ENCODE measurements around the gene SLC8A2.

SLC8A2 gene

DNA sequence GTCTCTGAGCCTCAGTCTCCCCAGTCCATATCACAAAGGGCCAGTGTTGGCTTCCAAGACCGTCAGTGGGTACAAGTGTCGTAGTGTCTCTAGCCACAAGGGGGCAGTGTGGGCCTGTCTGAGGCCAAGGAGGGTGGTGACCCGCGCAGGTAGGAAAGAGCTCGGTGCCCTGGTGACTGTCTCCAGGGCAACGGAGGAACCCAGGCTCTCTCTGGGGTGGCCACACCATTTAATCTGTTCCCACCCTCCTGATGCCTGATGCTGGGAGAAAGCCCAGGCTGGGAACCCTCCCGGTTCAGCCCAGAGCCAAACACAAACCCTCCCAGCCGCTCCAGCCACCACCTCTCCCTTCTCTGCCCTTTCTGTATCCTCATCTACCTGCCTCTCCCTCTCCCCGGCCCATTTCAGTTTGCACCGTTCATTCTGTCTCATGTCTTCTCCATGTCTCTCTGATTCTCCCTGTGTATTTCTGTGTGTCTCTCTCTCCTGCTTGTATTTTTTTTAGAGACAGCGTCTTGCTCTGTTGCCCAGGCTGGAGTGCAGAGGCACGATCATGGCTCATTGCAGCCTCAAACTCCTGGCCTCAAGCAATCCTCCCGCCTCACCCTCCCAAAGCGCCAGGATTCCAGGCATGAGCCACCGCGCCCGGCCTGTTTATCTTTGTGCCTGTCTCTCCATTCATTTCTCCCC is 34.8 kb downstream of the SLC8A2 start:
- DNase-seq, result peak; percentile 52 to 97 (median 82)
- intact Hi-C loops (cut with DNase I), result loop anchor here (2.0 to 10.0 kb wide), 3 partner anchors 78 to 262 kb away; partner anchors contain the start of genes BICRA and NAPA

DNA sequence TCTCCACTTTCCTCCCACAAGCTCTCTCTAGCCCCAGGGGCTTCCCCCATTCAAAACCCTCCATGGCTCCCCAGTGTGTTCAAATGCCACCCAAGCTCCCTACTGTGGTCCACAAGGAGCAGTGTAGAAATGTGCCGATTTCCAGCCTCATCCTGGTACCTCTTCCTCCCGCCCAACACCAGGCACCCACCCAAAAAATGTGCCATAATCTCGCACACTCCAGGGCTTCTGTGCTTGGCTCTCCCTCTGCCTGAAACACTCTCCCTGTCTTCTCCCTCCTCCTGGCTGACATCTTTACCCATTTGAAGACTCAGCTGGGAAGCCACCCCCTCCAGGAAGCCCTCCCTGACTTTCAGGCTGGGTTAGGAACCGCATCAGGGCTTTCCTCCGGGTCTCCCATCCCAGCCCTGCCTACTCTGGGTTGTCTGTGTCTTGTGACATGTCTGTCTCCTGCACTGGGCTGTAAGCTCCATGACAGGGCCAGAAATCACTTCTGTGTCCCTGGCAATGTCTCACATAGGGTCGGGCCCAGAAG is 35.7 kb downstream of the SLC8A2 start:
- DNase-seq, result peak in 2 of 10 donors; percentile 76 to 89
- intact Hi-C loops (cut with DNase I), result loop anchor here (2.0 to 10.0 kb wide), 3 partner anchors 79 to 263 kb away; partner anchors contain the start of genes BICRA and NAPA

DNA sequence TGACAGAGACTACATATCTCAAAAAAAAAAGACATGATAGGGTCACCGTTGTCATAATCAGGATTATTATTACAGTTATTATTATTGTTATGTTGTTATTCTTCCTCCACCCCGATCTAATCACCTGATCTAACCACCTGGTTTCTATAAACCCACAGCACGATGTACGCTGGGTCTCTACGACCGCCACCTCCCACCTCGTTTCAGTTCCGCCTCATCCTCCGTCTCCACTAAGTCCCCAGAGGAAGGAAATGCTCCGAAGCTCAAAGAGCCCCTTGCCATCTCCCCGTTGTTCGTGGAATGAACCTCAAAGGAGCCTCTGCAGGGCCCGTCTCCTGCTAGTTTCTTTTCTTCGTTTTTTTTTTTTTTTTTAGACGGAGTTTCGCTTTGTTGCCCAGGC is 36.5 kb downstream of the SLC8A2 start:
- peak in 1 of 10 donors; percentile 33 for DNase-seq
- intact Hi-C loops (cut with DNase I), result loop anchor here (10.0 kb wide), 1 partner anchor 170 kb away; the partner anchor contains the start of gene BICRA

DNA sequence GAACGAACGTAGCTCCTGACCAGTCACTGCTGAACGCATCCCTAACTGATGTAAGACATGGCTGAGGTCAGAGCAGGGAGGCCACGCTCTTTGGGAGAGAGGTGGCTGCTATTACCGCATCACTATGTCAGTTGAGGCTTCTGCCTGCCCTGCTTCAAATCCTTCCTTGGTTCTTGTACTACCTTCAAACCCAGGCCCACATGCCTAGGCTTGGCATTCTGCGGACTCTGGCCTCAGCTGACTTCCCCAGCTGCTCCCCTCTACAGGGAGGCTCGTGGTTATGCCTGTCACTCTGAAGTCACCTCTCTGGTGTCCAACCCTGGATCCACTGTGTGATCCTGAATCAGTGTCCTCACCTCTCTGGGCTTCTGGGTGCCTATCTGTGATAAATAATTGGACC is 37.6 kb downstream of the SLC8A2 start:
- peak in 2 of 10 donors; percentile 48 to 74 for DNase-seq
- intact Hi-C loops (cut with DNase I), result loop anchor here (10.0 kb wide), 1 partner anchor 171 kb away; the partner anchor contains the start of gene BICRA

DNA sequence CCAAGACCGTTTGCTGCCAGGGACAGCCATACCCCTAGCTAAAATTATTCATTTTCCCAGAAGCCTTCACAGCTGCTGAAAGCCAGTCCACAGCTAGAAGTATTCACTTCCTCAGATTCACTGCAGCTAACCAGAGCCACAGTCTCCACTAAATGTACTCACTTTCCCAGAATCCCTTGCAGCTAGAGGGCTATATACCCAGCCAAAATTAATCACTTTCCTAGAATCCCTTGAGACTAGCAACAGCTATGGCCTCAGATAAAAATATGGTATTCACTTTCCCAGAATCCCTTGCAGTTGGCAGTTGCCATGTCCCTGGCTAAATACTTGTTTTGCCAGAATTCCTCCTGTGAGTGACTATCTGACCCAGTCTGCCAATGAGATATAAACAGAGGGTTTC is 38.6 kb downstream of the SLC8A2 start:
- DNase-seq, result no peak

DNA sequence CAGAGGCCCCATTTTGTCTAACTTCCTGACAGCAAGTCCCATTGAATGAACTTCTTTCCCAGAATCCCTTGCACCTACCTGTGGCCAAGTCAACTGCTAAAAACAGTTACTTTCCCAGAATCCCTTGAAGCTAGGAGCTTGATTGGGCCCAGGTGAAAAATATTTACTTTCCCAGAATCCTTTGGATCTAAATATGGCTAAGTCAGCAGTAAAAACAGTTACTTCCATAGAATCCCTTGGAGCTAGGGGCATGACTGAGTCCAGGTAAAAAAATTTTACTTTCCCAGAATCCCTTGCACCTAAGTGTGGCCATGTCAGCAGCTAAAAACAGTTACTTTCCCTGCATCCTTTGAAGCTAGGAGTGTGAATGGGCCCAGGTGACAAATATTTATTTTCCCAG is 39.2 kb downstream of the SLC8A2 start:
- intact Hi-C loops (cut with DNase I), result loop anchor here (10.0 kb wide), 1 partner anchor 172 kb away; the partner anchor contains the start of gene BICRA
- DNase-seq, result no peak

More for the DNA sequence above, 38.6 kb downstream of the SLC8A2 start:
- intact Hi-C loops (cut with DNase I), result loop anchor here (10.0 kb wide), 1 partner anchor 172 kb away; the partner anchor contains the start of gene BICRA

DNA sequence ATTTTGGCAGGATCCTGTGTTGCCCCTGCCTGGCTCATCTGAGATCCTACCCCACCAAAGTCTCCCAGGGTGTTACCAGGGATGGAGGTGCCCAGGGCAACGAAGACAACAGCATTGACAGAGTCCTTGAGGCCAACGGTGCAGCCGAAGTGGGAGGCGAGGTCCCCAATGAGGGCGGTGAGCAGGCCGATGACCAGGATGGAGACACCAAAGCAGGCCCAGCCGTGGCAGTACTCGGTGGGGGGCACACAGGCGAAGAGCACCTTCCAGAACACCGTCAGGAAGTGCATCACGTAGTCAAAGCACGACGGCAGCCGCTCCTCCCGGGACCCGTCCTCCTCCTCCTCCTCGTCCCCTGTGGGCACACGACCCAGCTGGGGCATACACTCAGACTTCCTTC is 39.6 kb downstream of the SLC8A2 start:
- intact Hi-C loops (cut with DNase I), result loop anchor here (10.0 kb wide), 1 partner anchor 173 kb away; the partner anchor contains the start of gene BICRA

DNA sequence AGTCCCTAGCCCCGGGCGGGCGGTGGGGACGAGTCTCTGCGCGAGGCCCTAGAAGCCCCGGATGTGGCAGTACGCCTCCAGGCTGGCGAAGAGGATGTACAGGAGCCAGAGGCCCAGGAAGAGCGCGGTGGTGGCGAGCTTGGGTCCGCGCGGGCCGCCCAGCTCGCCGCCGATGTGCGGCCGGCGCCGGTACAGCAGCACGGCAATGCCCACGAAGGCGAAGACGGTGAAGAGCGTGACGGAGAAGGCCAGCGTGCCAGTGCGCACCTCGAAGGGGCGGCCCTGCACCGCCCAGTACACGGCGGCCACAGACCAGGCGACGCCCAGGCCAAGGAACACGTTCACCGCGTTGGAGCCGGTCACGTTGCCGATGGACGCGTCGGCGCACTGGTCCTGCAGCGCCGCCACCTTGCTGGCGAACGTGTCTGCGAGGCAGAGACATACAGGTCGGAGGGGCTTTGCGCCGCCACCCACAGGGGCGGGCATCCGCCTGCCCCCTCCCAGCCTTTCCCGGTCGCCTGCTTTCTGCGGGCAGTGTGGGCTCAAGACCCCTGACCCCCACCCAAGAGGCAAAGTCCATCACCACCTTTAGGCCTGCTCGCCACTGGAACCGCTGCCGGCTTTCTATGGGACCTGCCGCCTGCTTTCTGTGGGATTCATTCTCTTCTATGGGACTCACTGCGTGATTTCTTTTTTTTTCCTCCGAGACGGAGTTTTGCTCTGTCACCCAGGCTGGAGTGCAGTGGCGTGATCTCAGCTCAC is 41.5 kb downstream of the SLC8A2 start:
- DNase-seq, result no peak
- intact Hi-C loops (cut with DNase I), result loop anchor here (10.0 kb wide), 1 partner anchor 175 kb away; the partner anchor contains the start of gene BICRA

More for the DNA sequence above, 39.6 kb downstream of the SLC8A2 start:
- DNase-seq, result peak in 1 of 10 donors; percentile 54

DNA sequence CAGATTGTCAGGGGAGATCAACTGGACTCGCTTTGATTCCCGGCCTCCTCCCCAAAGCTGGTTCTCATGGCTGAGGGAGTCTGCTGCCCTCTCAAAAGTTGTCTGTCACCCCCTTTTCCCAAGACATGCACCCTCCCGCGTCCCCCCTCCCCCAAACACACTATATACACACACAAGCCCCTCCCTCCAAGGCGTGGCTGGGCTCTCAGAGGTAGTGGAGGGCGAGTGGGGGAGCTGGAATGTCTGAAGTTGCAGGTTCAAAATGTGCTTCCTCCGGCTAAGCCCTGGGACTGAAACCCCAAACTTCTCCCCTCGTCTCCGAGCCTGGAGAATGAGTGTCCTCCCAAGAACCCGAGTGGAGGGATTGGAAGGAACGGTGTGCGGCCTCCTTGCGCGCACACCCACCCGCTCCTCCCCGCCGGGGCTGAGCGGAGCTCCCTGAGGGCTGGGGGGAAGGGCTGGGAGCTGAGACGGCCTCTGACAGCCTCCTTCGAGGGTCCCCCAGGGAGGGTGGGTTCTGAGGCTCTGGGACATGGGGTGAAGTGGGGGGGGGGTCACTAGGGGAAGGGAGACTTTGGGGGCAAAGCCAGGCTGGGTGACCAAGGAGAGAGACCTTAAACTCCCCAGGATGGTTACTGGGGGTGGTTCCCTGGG is 42.4 kb downstream of the SLC8A2 start:
- intact Hi-C loops (cut with DNase I), result loop anchor here (10.0 kb wide), 1 partner anchor 134 kb away; no protein-coding TSS in a partner anchor

DNA sequence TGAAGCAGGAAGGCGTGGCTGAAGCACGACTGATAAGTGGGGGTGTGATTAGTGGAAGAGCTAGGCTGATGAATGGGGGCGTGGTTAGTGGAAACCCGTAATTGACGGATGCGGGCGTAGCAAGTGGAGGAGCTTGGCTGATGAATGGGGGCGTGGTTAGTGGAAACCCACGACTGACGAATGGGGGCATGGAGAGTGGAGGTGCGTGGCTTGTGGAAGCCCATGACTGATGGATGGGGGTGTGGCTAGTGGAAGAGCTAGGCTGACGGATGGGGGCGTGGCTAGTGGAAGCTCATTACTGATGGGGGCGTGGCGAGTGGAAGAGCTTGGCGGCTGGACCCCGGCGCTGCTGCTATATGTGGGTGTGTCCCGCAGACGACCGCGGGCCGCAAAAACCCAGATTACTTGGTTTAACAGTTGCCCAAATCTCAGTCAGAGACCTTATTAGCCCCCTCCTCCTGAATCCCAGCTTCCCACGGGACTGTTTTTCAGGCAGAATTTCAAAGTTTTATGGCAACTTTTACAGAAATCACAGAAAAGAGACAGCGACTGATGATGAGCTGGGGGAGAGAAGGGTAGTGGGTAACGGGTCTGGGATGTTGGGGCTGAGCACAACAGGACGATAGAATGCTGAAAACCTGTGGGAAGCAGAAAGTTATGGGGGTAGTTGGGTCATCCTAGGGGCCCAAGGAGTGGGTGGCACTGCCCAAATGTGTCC is 43.4 kb downstream of the SLC8A2 start:
- intact Hi-C loops (cut with DNase I), result loop anchor here (10.0 kb wide), 1 partner anchor 134 kb away; no protein-coding TSS in a partner anchor
- peak; percentile 66 to 98 (median 84) for DNase-seq

More for the DNA sequence above, 42.4 kb downstream of the SLC8A2 start:
- peak in 1 of 10 donors; percentile 54 for DNase-seq

DNA sequence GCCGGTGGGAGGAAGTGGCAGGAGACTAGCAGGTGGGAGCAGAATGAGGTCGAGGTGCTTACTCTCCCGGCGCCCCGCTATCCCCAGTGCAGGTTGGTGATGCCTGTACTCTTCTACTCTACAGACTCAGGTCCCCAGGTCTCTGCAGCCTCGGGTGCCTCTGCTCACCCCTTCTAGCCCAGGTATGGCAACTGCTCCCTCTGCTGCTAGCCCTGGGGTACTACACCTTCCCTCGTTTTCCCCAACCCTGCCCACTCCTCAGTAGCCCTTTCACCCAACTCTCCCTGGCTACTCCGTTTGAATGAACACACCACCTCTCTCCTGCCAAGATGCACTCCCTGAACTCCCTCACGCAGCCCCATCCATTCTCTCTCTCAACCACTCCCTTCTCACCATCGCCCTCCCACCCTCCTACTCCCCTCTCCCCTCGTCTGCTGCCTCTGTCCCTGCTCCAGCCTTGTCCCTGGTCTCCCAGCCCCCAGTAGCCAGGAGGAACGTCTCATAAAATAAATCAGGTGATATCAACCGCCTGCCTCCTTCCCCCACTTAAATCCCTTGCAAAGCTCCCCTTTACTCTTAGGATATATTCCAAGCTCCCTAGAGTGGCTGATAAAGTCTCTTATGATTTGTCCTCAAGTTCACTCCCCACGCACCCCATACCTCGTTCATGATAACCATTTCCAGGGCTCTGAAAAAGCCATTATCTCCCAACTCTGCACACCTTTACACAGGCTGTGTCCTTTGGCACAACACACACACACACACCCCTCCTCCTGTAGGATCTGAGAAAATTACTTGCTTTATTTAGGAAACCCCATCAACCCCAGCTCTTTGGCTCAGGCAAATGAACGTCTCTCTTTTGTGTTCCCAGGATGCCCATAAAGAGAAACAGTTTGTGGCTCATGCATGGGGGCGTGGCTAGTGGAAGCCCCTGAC is 44.2 kb downstream of the SLC8A2 start:
- intact Hi-C loops (cut with DNase I), result loop anchor here (10.0 kb wide), 1 partner anchor 133 kb away; no protein-coding TSS in a partner anchor
- peak in 8 of 10 donors; percentile 30 to 92 (median 64) for DNase-seq

DNA sequence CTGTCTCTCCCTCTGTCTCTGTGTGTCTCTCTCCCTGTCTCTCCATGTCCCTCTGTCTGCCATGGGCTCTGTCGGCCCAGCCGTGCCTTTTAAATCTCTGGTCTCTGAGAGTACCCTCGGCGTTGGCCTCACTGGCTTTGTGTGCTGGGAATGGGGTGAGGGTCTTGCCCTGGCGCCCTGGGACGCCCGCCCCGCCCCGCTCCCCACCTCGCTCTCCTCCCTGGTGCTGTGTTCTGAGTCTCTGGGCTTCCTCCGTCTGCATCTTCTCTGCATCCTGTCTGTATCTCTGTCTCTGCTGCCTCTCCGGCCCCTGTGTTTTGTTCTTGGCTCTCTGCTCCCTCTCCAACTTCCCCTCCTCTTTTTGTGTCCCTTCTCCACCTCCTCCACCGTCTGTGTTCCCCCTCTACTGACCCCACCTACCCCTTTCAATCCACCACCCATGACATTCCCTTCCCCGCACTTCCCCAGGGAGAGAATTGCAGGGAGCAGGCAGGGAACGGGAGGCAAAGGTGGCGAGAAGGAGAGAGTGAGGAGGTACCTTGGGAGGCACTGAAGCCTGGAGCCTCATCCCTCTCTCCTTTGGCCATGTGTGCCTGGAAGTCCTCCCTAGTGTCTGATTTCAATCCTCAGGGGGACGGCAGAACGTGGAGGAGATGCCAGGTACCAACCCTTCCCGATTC is 48.4 kb downstream of the SLC8A2 start:
- DNase-seq, result no peak
- intact Hi-C loops (cut with DNase I), result loop anchor here (10.0 kb wide), 1 partner anchor 129 kb away; no protein-coding TSS in a partner anchor

DNA sequence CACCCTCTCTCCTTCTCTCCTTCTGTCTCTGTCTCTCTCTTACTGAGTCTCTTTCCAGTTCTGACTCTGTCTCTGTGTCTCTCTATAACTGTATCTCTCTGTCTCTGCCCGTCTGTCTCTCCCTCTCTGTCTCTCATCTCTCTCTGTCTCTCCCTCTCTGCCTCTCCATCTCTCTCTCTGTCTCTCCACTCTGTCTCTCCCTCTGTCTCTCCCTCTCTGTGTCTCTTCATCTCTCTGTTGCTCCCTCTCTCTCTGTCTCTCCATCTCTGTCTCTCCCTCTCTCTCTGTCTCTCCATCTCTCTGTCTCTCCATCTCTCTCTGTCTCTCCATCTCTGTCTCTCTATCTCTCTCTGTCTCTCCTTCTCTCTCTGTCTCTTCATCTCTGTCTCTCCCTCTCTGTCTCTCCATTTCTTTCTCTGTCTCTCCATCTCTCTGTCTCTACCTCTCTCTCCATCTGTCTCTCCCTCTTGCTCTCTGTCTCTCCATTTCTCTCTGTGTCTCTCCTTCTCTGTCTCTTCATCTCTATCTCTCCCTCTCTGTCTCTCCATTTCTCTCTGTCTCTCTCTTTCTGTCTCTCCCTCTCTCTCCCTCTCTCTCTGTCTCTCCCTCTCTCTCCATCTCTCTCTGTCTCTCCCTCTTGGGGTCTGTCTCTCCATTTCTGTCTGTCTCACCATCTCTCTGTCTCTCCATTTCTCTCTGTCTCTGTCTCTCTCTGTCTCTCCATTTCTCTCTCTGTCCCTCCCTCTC is 49.1 kb downstream of the SLC8A2 start:
- intact Hi-C loops (cut with DNase I), result loop anchor here (10.0 kb wide), 1 partner anchor 128 kb away; no protein-coding TSS in a partner anchor

DNA sequence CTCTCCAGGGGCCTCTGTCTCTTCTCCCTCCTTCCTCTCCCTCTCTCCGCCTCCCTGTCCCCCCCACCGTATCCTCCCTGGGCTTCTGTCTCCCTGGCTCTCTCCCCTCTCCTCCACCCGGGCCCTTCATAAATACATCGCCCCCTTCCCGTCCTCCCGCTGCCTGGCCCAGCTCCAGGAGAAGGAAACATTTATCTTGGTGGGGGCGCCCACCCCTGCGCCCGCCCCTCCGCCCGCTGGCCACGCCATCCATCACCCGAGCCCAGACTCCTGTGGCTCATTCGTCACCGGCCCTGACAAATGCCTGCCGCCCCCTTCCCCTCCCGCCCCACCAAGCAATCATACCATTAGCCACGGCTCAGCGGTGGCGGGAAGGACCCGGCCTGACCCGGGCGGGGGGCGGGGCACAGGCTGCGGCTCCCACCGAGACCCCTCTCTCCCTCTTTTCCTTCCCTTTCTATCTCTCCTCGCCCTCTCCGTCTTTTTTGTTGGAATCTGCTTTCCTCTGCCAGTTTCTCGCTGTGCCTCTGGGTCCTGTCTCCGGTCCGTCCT is 49.8 kb downstream of the SLC8A2 start:
- peak in 1 of 10 donors; percentile 65 for DNase-seq
- intact Hi-C loops (cut with DNase I), result loop anchor here (10.0 kb wide), 1 partner anchor 127 kb away; no protein-coding TSS in a partner anchor

More for the DNA sequence above, 49.1 kb downstream of the SLC8A2 start:
- no peak for DNase-seq

DNA sequence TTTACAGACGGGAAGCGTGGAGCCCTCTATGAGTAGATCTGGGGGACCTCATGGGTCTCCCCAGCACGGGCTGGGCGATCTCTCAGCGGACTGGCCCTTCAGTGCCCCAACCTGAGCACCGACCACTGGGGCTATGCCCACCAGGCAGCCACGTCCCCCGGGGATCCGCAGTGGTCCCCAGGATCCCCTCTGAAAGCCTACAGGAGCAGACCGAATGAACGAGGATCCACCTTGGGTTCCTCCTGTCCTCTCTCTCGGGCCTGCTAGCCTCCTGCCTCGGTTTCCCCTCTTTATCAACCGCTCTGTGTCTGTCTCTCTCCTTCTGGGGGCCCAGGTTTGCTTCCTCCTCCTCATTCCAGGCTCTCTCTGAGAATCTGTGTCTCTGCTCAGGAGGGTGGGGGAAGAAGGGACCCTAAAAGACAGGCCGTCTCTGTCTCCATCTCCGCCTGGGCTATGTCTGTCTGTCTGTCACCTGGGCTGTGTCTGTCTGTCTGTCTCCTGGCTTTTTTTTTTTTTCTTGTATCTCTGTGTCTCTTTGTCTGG is 50.4 kb downstream of the SLC8A2 start:
- intact Hi-C loops (cut with DNase I), result loop anchor here (10.0 kb wide), 1 partner anchor 127 kb away; no protein-coding TSS in a partner anchor
- DNase-seq, result peak in 1 of 10 donors; percentile 55

DNA sequence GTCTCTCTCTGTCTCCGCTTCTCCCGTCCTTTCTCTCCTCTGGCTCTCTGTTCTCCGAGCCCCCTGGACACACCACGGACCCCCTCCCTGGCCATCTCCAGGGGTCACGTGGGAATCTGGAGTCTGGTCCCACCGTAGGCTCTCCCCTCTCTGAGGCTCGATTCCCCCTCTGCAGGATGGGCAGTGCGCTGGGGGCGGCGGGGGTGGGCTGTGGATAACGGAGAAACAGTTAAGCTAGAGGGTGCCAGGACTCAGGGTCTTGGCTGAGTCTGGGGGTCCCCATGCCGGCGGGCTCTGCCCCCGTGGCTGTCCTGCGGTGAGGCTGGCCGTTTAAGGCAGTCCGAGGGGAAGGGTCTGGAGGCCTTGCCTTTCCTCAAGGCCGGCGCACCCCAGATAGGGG is 51.9 kb downstream of the SLC8A2 start:
- DNase-seq, result peak in 1 of 10 donors; percentile 22
- intact Hi-C loops (cut with DNase I), result loop anchor here (10.0 kb wide), 1 partner anchor 125 kb away; no protein-coding TSS in a partner anchor
